Measurements from ENCODE around the gene CTSO. TPM values are rescaled to one million over a fixed set of nuclear protein-coding genes. Genes with fewer than 3 reads are reported as not detected.
"Not testable (repeated sequence)": the region's sequence is repeated elsewhere in the genome, so short reads cannot be mapped to it uniquely, and the experiment has no call there.

CTSO gene
- total RNA-seq, 1 donor from 2014 or later = 28.1 TPM

DNA sequence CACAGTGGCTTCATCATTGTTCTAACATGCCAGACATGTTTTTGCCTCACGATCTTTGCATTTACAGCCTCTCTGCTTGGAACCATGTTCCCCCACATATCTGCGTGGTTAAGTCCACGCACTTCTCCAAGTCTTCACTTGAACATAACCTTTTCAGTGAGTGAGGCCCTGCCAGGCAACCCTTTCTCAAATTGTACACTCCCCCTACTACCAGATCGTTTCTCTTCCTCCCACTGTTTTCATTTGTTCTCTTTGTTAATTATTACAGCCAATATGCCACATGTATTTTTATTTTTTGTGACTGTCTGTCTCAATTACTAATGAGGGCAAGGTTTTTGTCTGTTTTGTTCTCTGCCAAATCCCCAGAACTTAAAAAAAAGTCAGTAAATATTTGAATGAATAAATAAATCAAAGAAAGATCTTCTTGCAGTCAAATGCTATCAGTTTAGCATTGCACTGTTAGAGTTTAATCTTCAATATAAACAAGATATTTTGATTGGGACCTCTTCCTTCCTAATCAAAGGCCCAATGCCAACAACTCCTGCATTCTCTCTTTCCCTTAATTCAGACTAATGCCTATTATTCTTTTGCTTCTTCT, 18.2 kb downstream of the CTSO start:
- intact Hi-C loops (cut with DNase I) = no loop called here
- H3K4me3 ChIP-seq = no peak overlapping the region
- H3K36me3 ChIP-seq = peaks cover 29% of the 10 kb centered on the region
- DNase-seq (no peak), ATAC-seq (no peak)
- no peak overlapping the region for H3K27ac ChIP-seq
- TF ChIP-seq, protein P1, sequence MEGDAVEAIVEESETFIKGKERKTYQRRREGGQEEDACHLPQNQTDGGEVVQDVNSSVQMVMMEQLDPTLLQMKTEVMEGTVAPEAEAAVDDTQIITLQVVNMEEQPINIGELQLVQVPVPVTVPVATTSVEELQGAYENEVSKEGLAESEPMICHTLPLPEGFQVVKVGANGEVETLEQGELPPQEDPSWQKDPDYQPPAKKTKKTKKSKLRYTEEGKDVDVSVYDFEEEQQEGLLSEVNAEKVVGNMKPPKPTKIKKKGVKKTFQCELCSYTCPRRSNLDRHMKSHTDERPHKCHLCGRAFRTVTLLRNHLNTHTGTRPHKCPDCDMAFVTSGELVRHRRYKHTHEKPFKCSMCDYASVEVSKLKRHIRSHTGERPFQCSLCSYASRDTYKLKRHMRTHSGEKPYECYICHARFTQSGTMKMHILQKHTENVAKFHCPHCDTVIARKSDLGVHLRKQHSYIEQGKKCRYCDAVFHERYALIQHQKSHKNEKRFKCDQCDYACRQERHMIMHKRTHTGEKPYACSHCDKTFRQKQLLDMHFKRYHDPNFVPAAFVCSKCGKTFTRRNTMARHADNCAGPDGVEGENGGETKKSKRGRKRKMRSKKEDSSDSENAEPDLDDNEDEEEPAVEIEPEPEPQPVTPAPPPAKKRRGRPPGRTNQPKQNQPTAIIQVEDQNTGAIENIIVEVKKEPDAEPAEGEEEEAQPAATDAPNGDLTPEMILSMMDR (IDR thresholded peaks at IDR 0.05) = no peak
- H3K9me3 ChIP-seq = no peaks in the 10 kb centered on the region
- H3K27me3 ChIP-seq (ENCODE audit: low read depth) = no peaks in the 10 kb centered on the region
- no peaks in the 10 kb centered on the region for H3K4me1 ChIP-seq

DNA sequence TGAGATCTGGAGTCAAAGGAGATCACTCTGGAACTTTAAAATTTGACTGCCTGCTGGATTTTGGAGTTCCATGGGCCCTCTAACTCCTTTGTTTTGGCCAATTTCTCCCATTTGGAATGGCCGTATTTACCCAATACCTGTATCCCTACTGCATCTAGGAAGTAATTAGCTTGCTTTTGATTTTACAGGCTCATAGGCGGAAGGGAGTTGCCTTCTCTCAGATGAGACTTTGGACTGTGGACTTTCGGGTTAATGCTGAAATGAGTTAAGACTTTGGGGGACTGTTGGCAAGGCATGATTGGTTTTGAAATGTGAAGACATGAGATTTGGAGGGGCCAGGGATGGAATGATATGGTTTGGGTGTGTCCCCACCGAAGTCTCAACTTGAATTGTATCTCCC, 19.0 kb downstream of the CTSO start:
- intact Hi-C loops (cut with DNase I); H3K4me3 ChIP-seq; H3K9me3 ChIP-seq; H3K27me3 ChIP-seq (ENCODE audit: low read depth); ATAC-seq; H3K4me1 ChIP-seq; DNase-seq; H3K27ac ChIP-seq: not testable (repeated sequence)
- H3K36me3 ChIP-seq = peaks cover 20% of the 10 kb centered on the region

DNA sequence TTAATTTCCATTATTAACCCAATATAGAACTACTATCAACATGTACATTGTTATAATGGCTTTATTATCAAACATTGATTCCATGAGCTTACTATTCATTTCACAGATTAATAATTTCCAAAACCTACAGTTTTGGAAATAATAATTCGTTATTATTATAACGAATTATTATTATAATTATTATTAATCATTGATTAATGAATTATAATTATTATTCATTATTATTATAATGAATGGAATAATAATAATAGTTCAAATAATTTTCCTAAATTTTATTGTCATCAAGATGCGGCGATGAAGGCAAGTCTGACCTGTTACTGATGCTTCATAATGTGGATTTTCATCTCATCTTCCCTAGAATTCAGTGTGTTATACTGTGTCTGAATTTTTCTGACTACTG, 22.0 kb downstream of the CTSO start:
- intact Hi-C loops (cut with DNase I) = no loop called here
- no peak for ATAC-seq
- Histone ChIP-seq H3K4me3 (no peak overlapping the region), H3K4me1 (no peaks in the 10 kb centered on the region), H3K27ac (no peak overlapping the region), H3K9me3 (no peaks in the 10 kb centered on the region), H3K36me3 (peaks cover 14% of the 10 kb centered on the region), H3K27me3 (ENCODE audit: low read depth) (no peaks in the 10 kb centered on the region)
- no peak for DNase-seq
- TF ChIP-seq, protein P1 (IDR thresholded peaks at IDR 0.05) = no peak

GRCh38 chr4:155930330-155930729, 23.3 kb downstream of the CTSO start:
- intact Hi-C loops (cut with DNase I) = no loop called here
- ATAC-seq = no peak
- TF ChIP-seq, protein P1 (IDR thresholded peaks at IDR 0.05) = no peak

GRCh38 chr4:155929833-155930232, 23.8 kb downstream of the CTSO start:
- TF ChIP-seq, protein P1 (IDR thresholded peaks at IDR 0.05) = no peak
- DNase-seq (no peak), ATAC-seq (no peak)
- Histone ChIP-seq H3K27ac (no peak overlapping the region), H3K4me1 (no peaks in the 10 kb centered on the region), H3K27me3 (ENCODE audit: low read depth) (no peaks in the 10 kb centered on the region), H3K36me3 (peaks cover 15% of the 10 kb centered on the region), H3K9me3 (no peaks in the 10 kb centered on the region), H3K4me3 (no peak overlapping the region)
- intact Hi-C loops (cut with DNase I) = no loop called here

More at GRCh38 chr4:155930330-155930729, 23.3 kb downstream of the CTSO start:
- H3K27me3 ChIP-seq (ENCODE audit: low read depth) = no peaks in the 10 kb centered on the region
- no peak overlapping the region for H3K27ac ChIP-seq
- H3K36me3 ChIP-seq = peaks cover 14% of the 10 kb centered on the region
- no peak overlapping the region for H3K4me3 ChIP-seq
- H3K9me3 ChIP-seq = no peaks in the 10 kb centered on the region
- DNase-seq = no peak
- no peaks in the 10 kb centered on the region for H3K4me1 ChIP-seq

DNA sequence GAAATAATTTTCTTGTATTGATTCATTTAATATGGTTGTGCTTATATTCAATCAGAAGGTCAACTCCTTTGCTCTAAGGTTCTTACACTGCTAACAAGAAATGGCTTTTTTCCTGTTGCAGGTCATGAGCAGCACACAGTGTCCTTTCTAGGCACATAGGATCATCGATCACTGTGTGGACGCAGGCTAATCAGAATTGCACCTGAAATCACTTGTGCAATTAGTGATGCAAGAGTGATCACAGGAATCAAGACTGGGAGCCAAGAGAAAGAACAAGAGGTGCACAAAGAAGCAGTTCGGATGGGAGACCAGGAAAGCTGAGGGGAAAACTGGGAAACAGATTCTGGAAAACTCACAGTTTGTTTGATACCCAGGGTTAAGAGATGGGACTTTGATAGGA, 29.0 kb downstream of the CTSO start:
- DNase-seq = no peak
- TF ChIP-seq, protein P1 (IDR thresholded peaks at IDR 0.05) = no peak
- H3K4me1 ChIP-seq = no peaks in the 10 kb centered on the region
- H3K27me3 ChIP-seq (ENCODE audit: low read depth) = no peaks in the 10 kb centered on the region
- intact Hi-C loops (cut with DNase I) = no loop called here
- no peaks in the 10 kb centered on the region for H3K9me3 ChIP-seq
- H3K4me3 ChIP-seq = no peak overlapping the region
- peaks cover 19% of the 10 kb centered on the region for H3K36me3 ChIP-seq
- H3K27ac ChIP-seq = no peak overlapping the region
- ATAC-seq = no peak

All from lower lobe of right lung (tissue), 2 donors.